Type B pancreatic cell (in vitro differentiated cells): ENCODE data around the gene HOXB4. TPM values are rescaled to one million over a fixed set of nuclear protein-coding genes. Genes with fewer than 3 reads are reported as not detected.

ENCODE experiments used
- DNase-seq: peaks from one replicate; pipeline ENCODE4 v3.0.0; 2021; ENCODE audit warnings: mixed read lengths; ENCODE audit not compliant: unreplicated experiment; ENCODE audit errors: extremely low spot score
- H3K27ac Mint-ChIP-seq: 2 replicates; pipeline ENCODE4 v1.8.0; 2021; ENCODE audit warnings: mild to moderate bottlenecking, mixed read lengths
- H3K27me3 Mint-ChIP-seq: 2 replicates; pipeline ENCODE4 v1.8.0; 2021; ENCODE audit warnings: mixed read lengths
- H3K36me3 Mint-ChIP-seq: 2 replicates; pipeline ENCODE4 v1.8.0; 2021; ENCODE audit warnings: mixed read lengths
- H3K4me1 Mint-ChIP-seq: one replicate; pipeline ENCODE4 v1.8.0; 2021; ENCODE audit warnings: mixed read lengths; ENCODE audit not compliant: unreplicated experiment
- H3K4me3 Mint-ChIP-seq: 2 replicates; pipeline ENCODE4 v1.8.0; 2021; ENCODE audit warnings: mild to moderate bottlenecking, mixed read lengths
- H3K9me3 Mint-ChIP-seq: 2 replicates; pipeline ENCODE4 v1.8.0; 2021; ENCODE audit warnings: mixed read lengths
- CTCF ChIP-seq: fragments of 200-600 bp; sonication (generic); conservative IDR thresholded peaks from 2 replicates; pipeline ENCODE4 v1.5.0; 2021; ENCODE audit warnings: antibody characterized with exemption, mild to moderate bottlenecking
- total RNA-seq: library from RNA; stranded (reverse); gene quantifications from 2 replicates; pipeline ENCODE4 v1.2.1, GENCODE V29; 2021; ENCODE audit warnings: low replicate concordance

The HOXB4 gene
- total RNA-seq, 1 donor from 2014 or later = 27.0 TPM

- DNase-seq = no peak
- H3K36me3 Mint-ChIP-seq = peaks cover 22% of the 10 kb centered on the region
- H3K4me1 Mint-ChIP-seq = peaks cover 15% of the 10 kb centered on the region
- TF ChIP-seq CTCF = no peak
- no peaks in the 10 kb centered on the region for H3K9me3 Mint-ChIP-seq
- peak within 1 kb of the TSS; percentile 66 for H3K27ac Mint-ChIP-seq
- H3K27me3 Mint-ChIP-seq = peaks cover 99% of the 10 kb centered on the region
- H3K4me3 Mint-ChIP-seq = peak within 1 kb of the TSS; percentile 84
Measured at GRCh38 chr17:48604770-48605329, 26.7 kb upstream of the HOXB4 start, which contains the start of gene HOXB6. Gene HOXB6 (minus strand): TSS chr17:48604986. CDS start chr17:48598150, 6,836 bp downstream.

GRCh38 chr17:48603959-48604769 lies 26.0 kb upstream of the HOXB4 start:
- no peaks in the 10 kb centered on the region for H3K9me3 Mint-ChIP-seq
- no peak for TF ChIP-seq CTCF
- peak overlapping the region; percentile 84 for H3K4me3 Mint-ChIP-seq
- H3K4me1 Mint-ChIP-seq = peaks cover 14% of the 10 kb centered on the region
- peak overlapping the region; percentile 66 for H3K27ac Mint-ChIP-seq
- H3K36me3 Mint-ChIP-seq = peaks cover 26% of the 10 kb centered on the region
- DNase-seq = no peak
- peaks cover 99% of the 10 kb centered on the region for H3K27me3 Mint-ChIP-seq

- Mint-ChIP-seq H3K9me3 (no peaks in the 10 kb centered on the region), H3K36me3 (peaks cover 21% of the 10 kb centered on the region), H3K4me1 (peaks cover 26% of the 10 kb centered on the region), H3K27ac (no peak overlapping the region), H3K4me3 (peak overlapping the region; percentile 84), H3K27me3 (peaks cover 100% of the 10 kb centered on the region)
- TF ChIP-seq CTCF = no peak
- no peak for DNase-seq
Measured at GRCh38 chr17:48601539-48602425, 23.6 kb upstream of the HOXB4 start.

GRCh38 chr17:48601207-48601538 lies 23.0 kb upstream of the HOXB4 start:
- peak overlapping the region; percentile 19 for H3K4me3 Mint-ChIP-seq
- peaks cover 100% of the 10 kb centered on the region for H3K27me3 Mint-ChIP-seq
- no peak for DNase-seq
- no peak for TF ChIP-seq CTCF
- H3K9me3 Mint-ChIP-seq = no peaks in the 10 kb centered on the region
- no peak overlapping the region for H3K27ac Mint-ChIP-seq
- peaks cover 30% of the 10 kb centered on the region for H3K4me1 Mint-ChIP-seq
- H3K36me3 Mint-ChIP-seq = peaks cover 19% of the 10 kb centered on the region

- H3K27ac Mint-ChIP-seq = no peak overlapping the region
- no peak for DNase-seq
- H3K9me3 Mint-ChIP-seq = no peaks in the 10 kb centered on the region
- H3K4me1 Mint-ChIP-seq = peaks cover 36% of the 10 kb centered on the region
- TF ChIP-seq CTCF = no peak
- peak overlapping the region; percentile 69 for H3K4me3 Mint-ChIP-seq
- H3K27me3 Mint-ChIP-seq = peaks cover 98% of the 10 kb centered on the region
- H3K36me3 Mint-ChIP-seq = peaks cover 20% of the 10 kb centered on the region
Measured at GRCh38 chr17:48600244-48601098, 22.3 kb upstream of the HOXB4 start.
